GM19099 (cell line): Measurements from ENCODE around the gene PIK3IP1.

Experiments used
- POLR2A ChIP-seq: IDR thresholded peaks from 3 replicates; pipeline ENCODE4 v1.6.1; 2011; ENCODE audit warnings: low read depth; ENCODE audit not compliant: insufficient read length; ENCODE audit errors: extremely low read depth

The PIK3IP1 gene

DNA sequence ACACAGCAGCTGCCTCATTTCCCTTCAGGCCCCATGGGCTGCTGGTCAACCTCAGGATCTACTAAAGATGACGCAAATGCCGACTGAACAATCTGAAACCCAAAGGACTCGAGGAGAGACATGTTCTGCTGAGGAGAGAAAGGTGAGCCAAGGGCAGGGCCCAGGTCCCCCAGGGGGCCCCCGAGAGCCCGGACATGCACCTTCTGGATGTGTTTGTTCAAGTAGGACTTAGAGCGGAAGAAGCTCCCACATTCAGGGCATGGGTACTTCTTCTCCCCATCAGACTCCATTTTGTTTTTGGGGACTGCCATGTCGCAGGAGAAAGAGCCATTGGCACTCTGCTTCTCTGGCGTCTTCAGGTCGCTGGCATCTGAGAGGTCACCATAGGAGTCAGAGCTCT is 34.6 kb upstream of the PIK3IP1 start:
- no peak for TF ChIP-seq POLR2A

- TF ChIP-seq POLR2A, result no peak
These were observed 31.6 kb upstream of the PIK3IP1 start for GRCh38 chr22:31323578-31324550.

DNA sequence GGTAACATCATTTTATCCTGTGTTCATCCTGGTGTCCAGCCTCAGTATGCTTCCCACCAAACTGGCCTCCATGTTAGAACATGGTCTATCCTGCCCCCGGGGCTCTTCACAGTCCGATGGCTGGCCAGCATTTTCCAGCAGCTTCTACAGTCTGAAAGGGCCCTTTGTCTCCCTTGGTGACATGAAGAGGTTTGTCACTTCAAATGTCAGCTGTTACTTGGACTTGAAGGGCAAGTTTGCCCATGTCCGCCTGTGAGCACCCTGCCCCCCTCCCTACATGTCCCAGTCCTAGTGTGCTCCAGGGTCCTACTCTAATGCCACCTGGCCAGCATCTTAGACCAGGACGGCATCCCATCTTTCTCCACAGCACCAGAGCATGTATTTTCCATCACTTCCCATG is 29.1 kb upstream of the PIK3IP1 start:
- no peak for TF ChIP-seq POLR2A

DNA sequence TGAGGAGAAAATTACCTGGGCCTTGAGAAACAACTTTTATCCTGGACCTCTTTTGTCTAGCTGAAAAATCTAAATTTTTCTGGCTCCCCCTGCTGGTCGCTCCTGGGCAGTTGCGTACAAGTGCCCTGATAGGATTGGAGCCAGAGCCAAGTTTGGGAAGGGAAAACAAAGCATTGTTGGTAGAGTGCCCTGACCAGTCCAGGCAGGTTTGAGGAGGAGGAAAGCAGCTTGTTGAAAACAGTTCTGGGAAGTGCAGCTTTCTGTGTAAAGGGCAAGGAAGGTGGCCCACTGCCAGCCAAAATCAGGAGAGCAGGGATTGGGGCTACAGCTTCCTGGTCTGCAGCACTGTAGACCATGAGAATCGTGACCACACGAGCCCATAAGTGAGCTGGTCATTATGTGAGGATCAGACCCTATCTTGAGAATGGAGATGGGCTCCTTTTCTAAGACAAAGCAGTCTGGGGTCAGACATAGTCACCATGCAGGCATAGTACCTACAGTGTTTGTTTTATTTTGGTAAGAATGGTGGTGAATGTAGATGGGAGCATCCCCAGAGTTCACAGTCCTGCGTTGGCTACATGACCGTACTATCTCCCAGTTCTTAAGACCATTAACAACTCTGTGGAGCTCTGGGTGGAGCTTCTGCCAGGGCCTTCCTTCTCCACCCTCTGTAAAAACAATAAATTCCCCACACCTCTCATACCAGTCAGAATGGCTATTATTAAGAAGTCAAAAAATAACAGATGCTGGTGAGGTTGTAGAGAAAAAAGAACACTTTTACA is 21.3 kb upstream of the PIK3IP1 start:
- TF ChIP-seq POLR2A, result no peak

- no peak for TF ChIP-seq POLR2A
These were observed 15.9 kb upstream of the PIK3IP1 start for GRCh38 chr22:31308181-31308580.

- TF ChIP-seq POLR2A, result no peak
These were observed 12.9 kb upstream of the PIK3IP1 start for GRCh38 chr22:31305194-31305593.

DNA sequence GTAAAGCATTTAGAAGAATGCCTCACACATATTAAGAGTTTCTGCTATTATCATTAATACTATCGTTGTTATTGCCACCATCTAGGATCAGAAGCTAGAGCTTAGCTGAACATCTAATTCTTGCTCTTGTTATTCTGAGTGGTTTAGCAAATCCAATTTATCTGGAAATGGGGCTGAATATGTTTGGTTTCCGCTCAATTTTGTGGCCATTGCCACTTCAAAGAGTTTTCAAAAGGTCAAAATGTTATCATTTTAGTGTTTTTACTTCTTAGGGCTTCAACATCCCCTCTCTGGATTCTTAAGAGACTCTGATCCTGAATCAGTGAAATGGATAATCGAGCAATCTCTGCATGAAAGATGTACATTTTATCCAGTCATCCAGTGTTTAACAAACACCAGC is 10.2 kb upstream of the PIK3IP1 start:
- TF ChIP-seq POLR2A, result no peak

DNA sequence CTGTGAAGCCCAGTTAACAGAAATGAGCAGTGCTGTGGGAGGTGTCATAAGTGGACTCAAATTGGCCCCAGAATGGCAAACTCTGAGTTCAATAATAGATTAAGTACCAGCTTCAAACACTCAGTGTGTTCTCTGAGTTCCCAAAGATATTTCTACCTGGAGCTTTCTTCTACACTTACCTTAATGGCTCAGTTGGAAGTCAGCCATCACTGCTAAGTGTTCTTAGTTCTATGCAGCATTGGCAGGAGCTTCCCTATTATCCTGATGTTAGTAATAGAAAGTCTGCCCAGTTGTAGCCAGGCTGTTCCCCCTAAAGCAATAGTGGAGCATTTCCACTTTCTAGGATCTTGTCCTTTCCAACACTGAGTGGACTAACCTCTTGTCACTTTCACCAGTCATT is 9.7 kb upstream of the PIK3IP1 start:
- TF ChIP-seq POLR2A, result no peak

DNA sequence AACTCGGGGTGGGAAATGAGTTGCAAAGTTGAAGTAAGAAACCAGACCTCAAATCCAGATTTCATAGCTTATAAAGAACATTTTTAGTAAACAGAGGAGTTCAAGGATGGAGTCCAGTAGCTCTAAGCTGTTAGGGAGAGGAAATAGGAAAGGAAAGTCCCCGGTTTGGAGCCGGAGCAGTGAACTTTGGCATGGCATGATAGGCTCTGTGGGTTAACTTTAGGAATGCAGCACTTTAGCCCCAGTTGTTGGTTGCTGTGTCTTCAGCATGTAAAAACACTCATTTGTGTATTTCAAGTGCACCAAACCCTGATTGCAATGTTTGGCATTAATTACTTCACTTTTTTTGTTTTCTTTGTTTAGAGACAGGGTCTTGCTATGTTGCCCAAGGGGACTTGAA is 8.6 kb upstream of the PIK3IP1 start:
- no peak for TF ChIP-seq POLR2A

DNA sequence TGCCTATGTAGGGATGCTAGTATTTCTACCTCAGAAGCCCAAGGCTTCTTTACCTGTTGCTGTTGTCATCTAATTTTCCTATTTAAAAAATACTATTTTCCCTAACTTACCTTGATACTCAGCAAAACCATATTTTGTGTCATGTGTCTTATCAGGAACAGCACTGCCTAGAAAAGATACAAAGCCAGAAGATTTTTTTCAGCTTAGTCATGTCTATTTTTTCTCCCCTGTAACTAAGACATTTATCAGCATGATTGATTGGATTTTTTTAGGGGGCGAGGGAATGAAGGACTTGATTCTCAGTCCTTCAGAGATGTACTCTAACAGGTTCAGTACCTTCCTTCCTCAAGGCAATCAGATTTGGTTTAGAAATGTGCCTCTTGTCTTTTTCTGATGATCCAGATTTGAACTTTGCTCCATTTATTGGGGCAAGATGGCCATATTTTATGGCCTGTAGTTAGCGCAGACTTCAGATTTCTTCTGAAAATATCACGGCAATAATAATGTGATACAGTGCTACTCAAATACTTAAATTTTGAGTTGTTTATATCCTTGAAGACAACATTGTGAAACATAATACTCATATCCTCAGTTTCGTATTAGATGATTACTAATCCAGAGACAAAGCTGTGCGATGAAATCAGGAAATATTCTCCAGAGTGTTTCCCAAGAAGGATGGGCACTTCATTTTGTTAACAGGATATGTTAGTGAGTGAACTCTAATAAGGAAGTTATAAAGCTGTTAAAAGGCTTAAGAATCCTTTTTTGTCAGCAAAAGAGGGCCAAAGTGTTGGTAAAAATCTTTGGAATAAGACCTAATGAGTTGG is 3.8 kb upstream of the PIK3IP1 start:
- TF ChIP-seq POLR2A, result no peak

DNA sequence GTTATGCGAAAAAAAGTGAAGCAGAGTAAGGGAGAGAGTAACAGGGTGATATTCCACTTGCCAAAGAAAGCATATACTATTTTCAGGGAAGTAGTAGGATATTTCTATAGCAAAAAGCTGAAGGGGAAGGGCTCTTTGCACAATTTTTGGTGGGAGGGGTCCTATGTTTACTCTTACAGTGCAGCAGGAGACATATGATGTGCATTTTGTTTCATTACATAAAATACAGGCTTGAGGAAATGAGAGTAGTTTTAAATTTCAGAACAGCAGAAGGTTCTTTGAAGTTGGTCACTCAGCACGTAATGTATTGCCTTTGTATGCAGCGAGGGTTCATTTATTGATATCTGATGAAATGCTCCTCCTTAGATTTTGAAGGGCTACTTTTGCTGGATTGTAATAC is 3.1 kb upstream of the PIK3IP1 start:
- TF ChIP-seq POLR2A, result no peak

GRCh38 chr22:31291481-31292235 is 630 bp downstream of the PIK3IP1 start:
- no peak for TF ChIP-seq POLR2A

- TF ChIP-seq POLR2A, result peak; percentile 50
These were observed 1.5 kb downstream of the PIK3IP1 start for GRCh38 chr22:31290494-31291471.
